Mucosa of rectum (tissue), 2 donors: Measurements from ENCODE around the gene MKRN2.

ENCODE experiments used
- H3K27ac ChIP-seq, 2 donors: one replicate each; pipeline ENCODE4 v1.7.0; 2013; ENCODE audit warnings: inconsistent platforms in 2 of 2, low read depth in 2 of 2, low read length in 2 of 2
- H3K27me3 ChIP-seq, 2 donors: one replicate each; pipeline ENCODE4 v1.7.0; 2013; ENCODE audit warnings: low read length in 2 of 2; ENCODE audit not compliant: control insufficient read depth in 2 of 2, insufficient read depth in 2 of 2
- H3K36me3 ChIP-seq, 2 donors: one replicate each; pipeline ENCODE4 v1.7.0; 2013; ENCODE audit warnings: low read length in 2 of 2; ENCODE audit not compliant: control insufficient read depth in 2 of 2, insufficient read depth in 2 of 2
- H3K4me1 ChIP-seq, 2 donors: one replicate each; pipeline ENCODE4 v1.7.0; 2013; ENCODE audit warnings: low read length in 2 of 2, mild to moderate bottlenecking in 1 of 2; ENCODE audit not compliant: control insufficient read depth in 2 of 2, insufficient read depth in 2 of 2
- H3K4me3 ChIP-seq, 2 donors: one replicate each; pipeline ENCODE4 v1.7.0; 2013; ENCODE audit warnings: low read length in 2 of 2
- H3K9ac ChIP-seq, 2 donors: one replicate each; pipeline ENCODE4 v1.7.0; 2013; ENCODE audit warnings: low read length in 2 of 2, low read depth in 1 of 2, mild to moderate bottlenecking in 1 of 2
- H3K9me3 ChIP-seq, 2 donors: one replicate each; pipeline ENCODE4 v1.7.0; 2013; ENCODE audit warnings: low read length in 2 of 2; ENCODE audit not compliant: control insufficient read depth in 2 of 2
- donor health status: healthy.
- donor health status: Normal muscosa, but diverticular disease.

The MKRN2 gene

GRCh38 chr3:12603969-12604368 lies 47.1 kb downstream of the MKRN2 start:
- Histone ChIP-seq H3K27me3 (no peaks in the 10 kb centered on the region), H3K27ac (no peak overlapping the region), H3K36me3 (peaks cover 43 to 59% of the 10 kb centered on the region in 2 donors), H3K4me3 (no peak overlapping the region), H3K9me3 (no peaks in the 10 kb centered on the region), H3K9ac (no peak overlapping the region), H3K4me1 (no peaks in the 10 kb centered on the region)

- no peak overlapping the region for H3K27ac ChIP-seq
- H3K9ac ChIP-seq, result no peak overlapping the region
- no peak overlapping the region for H3K4me3 ChIP-seq
- H3K27me3 ChIP-seq, result no peaks in the 10 kb centered on the region
- no peaks in the 10 kb centered on the region for H3K9me3 ChIP-seq
- no peaks in the 10 kb centered on the region for H3K4me1 ChIP-seq
- H3K36me3 ChIP-seq, result peaks cover 23 to 57% of the 10 kb centered on the region in 2 donors
These were observed 51.5 kb downstream of the MKRN2 start for GRCh38 chr3:12608376-12608775.

- H3K36me3 ChIP-seq, result peaks cover 14 to 44% of the 10 kb centered on the region in 2 donors
- no peak overlapping the region for H3K27ac ChIP-seq
- H3K4me3 ChIP-seq, result no peak overlapping the region
- no peaks in the 10 kb centered on the region for H3K9me3 ChIP-seq
- H3K4me1 ChIP-seq, result no peaks in the 10 kb centered on the region
- no peaks in the 10 kb centered on the region for H3K27me3 ChIP-seq
- H3K9ac ChIP-seq, result no peak overlapping the region
These were observed 54.2 kb downstream of the MKRN2 start for GRCh38 chr3:12611117-12611516.

GRCh38 chr3:12612514-12613226 lies 55.8 kb downstream of the MKRN2 start:
- Histone ChIP-seq H3K27ac (no peak overlapping the region), H3K4me1 (no peaks in the 10 kb centered on the region), H3K36me3 (peaks cover 20 to 43% of the 10 kb centered on the region in 2 donors), H3K9ac (no peak overlapping the region), H3K9me3 (no peaks in the 10 kb centered on the region), H3K27me3 (no peaks in the 10 kb centered on the region), H3K4me3 (no peak overlapping the region)

GRCh38 chr3:12613250-12613649 lies 56.4 kb downstream of the MKRN2 start:
- Histone ChIP-seq H3K27me3 (no peaks in the 10 kb centered on the region), H3K4me3 (no peak overlapping the region), H3K36me3 (peaks cover 22 to 45% of the 10 kb centered on the region in 2 donors), H3K27ac (no peak overlapping the region), H3K9me3 (no peaks in the 10 kb centered on the region), H3K4me1 (no peaks in the 10 kb centered on the region), H3K9ac (no peak overlapping the region)

GRCh38 chr3:12615266-12615665 lies 58.4 kb downstream of the MKRN2 start:
- H3K4me1 ChIP-seq, result no peaks in the 10 kb centered on the region
- H3K27ac ChIP-seq, result no peak overlapping the region
- no peaks in the 10 kb centered on the region for H3K9me3 ChIP-seq
- H3K4me3 ChIP-seq, result no peak overlapping the region
- H3K9ac ChIP-seq, result no peak overlapping the region
- peaks cover 14 to 34% of the 10 kb centered on the region in 2 donors for H3K36me3 ChIP-seq
- H3K27me3 ChIP-seq, result no peaks in the 10 kb centered on the region

- H3K9ac ChIP-seq, result no peak overlapping the region
- H3K9me3 ChIP-seq, result no peaks in the 10 kb centered on the region
- H3K36me3 ChIP-seq, result peaks cover 14 to 21% of the 10 kb centered on the region in 2 donors
- H3K27me3 ChIP-seq, result no peaks in the 10 kb centered on the region
- H3K27ac ChIP-seq, result no peak overlapping the region
- no peaks in the 10 kb centered on the region for H3K4me1 ChIP-seq
- no peak overlapping the region for H3K4me3 ChIP-seq
These were observed 61.5 kb downstream of the MKRN2 start for GRCh38 chr3:12618426-12618825.

- no peak overlapping the region for H3K9ac ChIP-seq
- H3K4me3 ChIP-seq, result no peak overlapping the region
- H3K36me3 ChIP-seq, result peaks cover 14 to 20% of the 10 kb centered on the region in 2 donors
- no peaks in the 10 kb centered on the region for H3K27me3 ChIP-seq
- H3K27ac ChIP-seq, result no peak overlapping the region
- no peaks in the 10 kb centered on the region for H3K4me1 ChIP-seq
- no peaks in the 10 kb centered on the region for H3K9me3 ChIP-seq
These were observed 63.4 kb downstream of the MKRN2 start for GRCh38 chr3:12620305-12620704.

- Histone ChIP-seq H3K4me1 (no peaks in the 10 kb centered on the region), H3K9ac (no peak overlapping the region), H3K27ac (no peak overlapping the region), H3K27me3 (no peaks in the 10 kb centered on the region), H3K36me3 (peaks cover 14 to 16% of the 10 kb centered on the region in 2 donors), H3K4me3 (no peak overlapping the region), H3K9me3 (no peaks in the 10 kb centered on the region)
These were observed 63.8 kb downstream of the MKRN2 start for GRCh38 chr3:12620729-12621128.

- H3K27me3 ChIP-seq, result no peaks in the 10 kb centered on the region
- no peaks in the 10 kb centered on the region for H3K4me1 ChIP-seq
- peaks cover 5 to 9% of the 10 kb centered on the region in 2 donors for H3K36me3 ChIP-seq
- no peak overlapping the region for H3K9ac ChIP-seq
- no peaks in the 10 kb centered on the region for H3K9me3 ChIP-seq
- H3K4me3 ChIP-seq, result no peak overlapping the region
- no peak overlapping the region for H3K27ac ChIP-seq
These were observed 65.4 kb downstream of the MKRN2 start for GRCh38 chr3:12622335-12622734.
